Measurements from ENCODE around the gene RAB3A. TPM values are rescaled to one million over a fixed set of nuclear protein-coding genes. Genes with fewer than 3 reads are reported as not detected.
A peak's percentile ranks its signal among the peaks of the same experiment; 100 is the strongest.

Gene RAB3A
- total RNA-seq, 1 experiment from 2014 or later, result 4.0 TPM

DNA sequence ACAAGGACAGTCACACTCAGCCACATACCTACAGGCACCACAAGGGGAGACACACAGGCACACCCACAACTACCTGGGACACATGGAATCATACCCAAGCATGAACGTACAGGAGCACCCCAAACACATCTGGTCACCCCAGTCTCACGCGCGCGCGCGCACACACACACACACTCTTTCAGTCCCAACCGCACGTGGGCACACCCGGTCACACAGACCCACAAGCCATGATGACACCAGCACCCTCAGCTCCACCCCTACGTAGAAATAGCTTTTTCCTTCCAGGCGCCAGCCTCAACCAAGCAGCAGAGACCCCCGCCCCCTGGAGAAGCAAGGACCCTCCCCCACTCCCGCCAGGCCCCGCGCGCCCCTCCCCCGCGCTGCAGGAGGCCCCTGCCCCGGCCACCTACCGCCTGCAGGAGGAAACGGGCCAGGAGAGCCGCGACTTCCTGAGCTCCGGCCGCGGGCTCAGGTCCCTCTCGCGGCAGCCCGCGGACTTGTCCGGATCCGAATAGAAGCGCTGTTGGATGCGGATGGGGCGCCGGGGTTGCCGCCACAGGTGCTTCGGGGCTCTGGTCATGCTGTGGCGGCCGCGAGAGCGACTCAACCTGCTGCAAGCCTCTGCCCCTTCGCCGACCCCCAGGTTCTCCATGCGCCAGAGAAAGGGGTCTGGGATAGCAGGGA is 28.8 kb upstream of the RAB3A start:
- ChIA-PET CTCF (no interaction called here), POLR2A (ENCODE audit: unreplicated experiment) (interaction anchor here (0.6 kb wide), 1 partner anchor 373 kb away, joined by 3 read pairs; no protein-coding TSS in a partner anchor)
- peaks cover 5% of the 10 kb centered on the region for H4K20me1 ChIP-seq (ENCODE audit: insufficient read depth)
- H2AFZ ChIP-seq, result no peak overlapping the region
- no peak overlapping the region for H3K27ac ChIP-seq
- no peaks in the 10 kb centered on the region for H3K36me3 ChIP-seq (ENCODE audit: low read depth)
- H3K4me3 ChIP-seq, result no peak overlapping the region
- no peaks in the 10 kb centered on the region for H3K9me2 ChIP-seq (ENCODE audit: insufficient read depth)
- H3K27me3 ChIP-seq (ENCODE audit: insufficient read depth, low read depth), result no peaks in the 10 kb centered on the region
- DNase-seq, result no peak
- no peaks in the 10 kb centered on the region for H3K79me2 ChIP-seq (ENCODE audit: low read depth)
- peaks cover 5% of the 10 kb centered on the region; the same call in 1 of the 2 replicates for H3K4me1 ChIP-seq (replicated peaks; ENCODE audit: insufficient read depth)
- no peaks in the 10 kb centered on the region for H3K9me3 ChIP-seq (ENCODE audit: insufficient read depth, low read depth)
- no peak overlapping the region for H3K4me2 ChIP-seq
- TF ChIP-seq, protein P1, sequence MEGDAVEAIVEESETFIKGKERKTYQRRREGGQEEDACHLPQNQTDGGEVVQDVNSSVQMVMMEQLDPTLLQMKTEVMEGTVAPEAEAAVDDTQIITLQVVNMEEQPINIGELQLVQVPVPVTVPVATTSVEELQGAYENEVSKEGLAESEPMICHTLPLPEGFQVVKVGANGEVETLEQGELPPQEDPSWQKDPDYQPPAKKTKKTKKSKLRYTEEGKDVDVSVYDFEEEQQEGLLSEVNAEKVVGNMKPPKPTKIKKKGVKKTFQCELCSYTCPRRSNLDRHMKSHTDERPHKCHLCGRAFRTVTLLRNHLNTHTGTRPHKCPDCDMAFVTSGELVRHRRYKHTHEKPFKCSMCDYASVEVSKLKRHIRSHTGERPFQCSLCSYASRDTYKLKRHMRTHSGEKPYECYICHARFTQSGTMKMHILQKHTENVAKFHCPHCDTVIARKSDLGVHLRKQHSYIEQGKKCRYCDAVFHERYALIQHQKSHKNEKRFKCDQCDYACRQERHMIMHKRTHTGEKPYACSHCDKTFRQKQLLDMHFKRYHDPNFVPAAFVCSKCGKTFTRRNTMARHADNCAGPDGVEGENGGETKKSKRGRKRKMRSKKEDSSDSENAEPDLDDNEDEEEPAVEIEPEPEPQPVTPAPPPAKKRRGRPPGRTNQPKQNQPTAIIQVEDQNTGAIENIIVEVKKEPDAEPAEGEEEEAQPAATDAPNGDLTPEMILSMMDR (conservative IDR thresholded peaks at IDR 0.05), result no peak
- no peak for TF ChIP-seq EZH2 (IDR thresholded peaks at IDR 0.05; ENCODE audit: low read depth)
- peaks cover 28% of the 10 kb centered on the region for H3F3A ChIP-seq (ENCODE audit: insufficient read depth, low read depth)
- BruUV-seq (replicated peaks), result no TSS peak
- intact Hi-C loops (cut with micrococcal nuclease; ENCODE audit: unreplicated experiment), result no loop called here

DNA sequence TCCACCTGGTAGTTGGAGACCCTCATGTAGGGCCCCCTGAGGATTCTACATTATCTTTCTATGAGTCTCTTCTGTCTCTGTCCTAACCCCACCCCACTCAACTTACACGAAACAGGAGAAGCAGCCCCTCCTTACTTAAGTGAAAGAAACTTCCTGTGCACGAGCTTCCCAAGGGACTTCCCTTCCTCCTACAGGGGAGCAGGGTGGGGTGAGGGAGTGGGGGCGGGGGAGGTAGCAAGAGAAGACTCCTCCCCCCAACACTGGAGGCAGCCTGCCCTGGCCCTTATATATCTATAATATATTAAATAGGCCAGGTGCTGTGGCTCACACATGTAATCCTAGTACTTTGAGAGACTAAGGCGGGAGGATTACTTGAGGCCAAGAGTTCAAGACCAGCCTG is 27.9 kb upstream of the RAB3A start:
- H3K4me3 ChIP-seq, result no peak overlapping the region
- no peak overlapping the region for H3K27ac ChIP-seq
- no peaks in the 10 kb centered on the region for H3K9me2 ChIP-seq (ENCODE audit: insufficient read depth)
- peaks cover 5% of the 10 kb centered on the region; the same call in 1 of the 2 replicates for H3K4me1 ChIP-seq (replicated peaks; ENCODE audit: insufficient read depth)
- H3K9me3 ChIP-seq (ENCODE audit: insufficient read depth, low read depth), result no peaks in the 10 kb centered on the region
- DNase-seq, result no peak
- CTCF ChIA-PET, result interaction anchor here (0.6 kb wide), 1 partner anchor 21 kb away, joined by 5 read pairs; no protein-coding TSS in a partner anchor
- POLR2A ChIA-PET (ENCODE audit: unreplicated experiment), result interaction anchor here (0.6 kb wide), 1 partner anchor 38 kb away, joined by 12 read pairs; no protein-coding TSS in a partner anchor
- no peaks in the 10 kb centered on the region for H3K79me2 ChIP-seq (ENCODE audit: low read depth)
- H4K20me1 ChIP-seq (ENCODE audit: insufficient read depth), result peaks cover 5% of the 10 kb centered on the region
- no peak overlapping the region for H2AFZ ChIP-seq
- intact Hi-C loops (cut with micrococcal nuclease; ENCODE audit: unreplicated experiment), result no loop called here
- H3K36me3 ChIP-seq (ENCODE audit: low read depth), result no peaks in the 10 kb centered on the region
- no TSS peak for BruUV-seq (replicated peaks)
- H3K27me3 ChIP-seq (ENCODE audit: insufficient read depth, low read depth), result no peaks in the 10 kb centered on the region
- TF ChIP-seq, protein P1 (conservative IDR thresholded peaks at IDR 0.05), result no peak
- TF ChIP-seq EZH2 (IDR thresholded peaks at IDR 0.05; ENCODE audit: low read depth), result no peak
- H3K4me2 ChIP-seq, result no peak overlapping the region
- peaks cover 28% of the 10 kb centered on the region for H3F3A ChIP-seq (ENCODE audit: insufficient read depth, low read depth)

DNA sequence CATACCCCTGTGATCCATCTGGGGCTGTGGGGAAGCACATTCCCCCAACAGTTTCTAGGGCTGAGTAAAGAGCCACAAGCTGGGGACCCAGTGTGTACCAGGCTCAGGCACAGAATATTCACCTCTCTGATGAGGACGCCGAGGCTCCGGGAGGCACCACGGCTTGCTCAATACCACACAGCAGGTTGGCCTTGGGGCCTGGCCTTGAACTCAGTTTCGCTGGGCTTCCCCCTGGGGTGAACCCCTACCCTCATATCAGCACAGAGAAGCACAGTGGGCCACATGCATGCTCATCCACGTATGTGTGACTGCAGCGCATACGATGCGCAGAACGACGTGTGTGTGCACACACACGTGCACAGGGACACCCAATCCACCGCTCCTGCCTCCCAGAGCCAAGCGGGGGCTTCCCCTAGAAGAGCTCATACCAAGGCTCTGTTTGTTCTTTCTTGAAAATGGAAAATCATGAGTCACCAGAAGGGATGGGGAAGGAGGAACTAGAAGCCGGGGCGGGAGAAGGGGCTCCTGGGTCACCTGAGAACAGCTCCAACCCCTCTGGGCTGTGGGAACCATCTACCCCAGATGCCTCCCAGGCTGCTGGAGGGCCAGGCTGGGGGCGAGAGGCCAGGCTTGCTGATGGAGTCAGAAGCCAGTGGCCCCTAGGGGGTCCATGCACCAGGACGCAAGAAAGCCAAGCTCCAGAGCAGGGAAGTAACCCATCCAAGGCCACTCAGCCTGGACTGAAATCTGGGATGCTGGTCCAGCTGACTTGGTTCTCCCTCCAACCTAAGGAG is 27.3 kb upstream of the RAB3A start:
- 0 out of 2 replicates have a peak overlapping the region, but pooled peaks have one; percentile 32 for H3K4me2 ChIP-seq
- no peaks in the 10 kb centered on the region for H3K27me3 ChIP-seq (ENCODE audit: insufficient read depth, low read depth)
- intact Hi-C loops (cut with micrococcal nuclease; ENCODE audit: unreplicated experiment), result no loop called here
- DNase-seq, result no peak
- H3K79me2 ChIP-seq (ENCODE audit: low read depth), result no peaks in the 10 kb centered on the region
- no peak overlapping the region for H3K27ac ChIP-seq
- H3F3A ChIP-seq (ENCODE audit: insufficient read depth, low read depth), result peaks cover 28% of the 10 kb centered on the region
- BruUV-seq (replicated peaks), result no TSS peak
- ChIA-PET POLR2A (ENCODE audit: unreplicated experiment) (interaction anchor here (0.6 kb wide), 1 partner anchor 39 kb away, joined by 12 read pairs; no protein-coding TSS in a partner anchor), CTCF (interaction anchor here (0.6 kb wide), 1 partner anchor 22 kb away, joined by 5 read pairs; no protein-coding TSS in a partner anchor)
- peaks cover 5% of the 10 kb centered on the region; the same call in 1 of the 2 replicates for H3K4me1 ChIP-seq (replicated peaks; ENCODE audit: insufficient read depth)
- no peaks in the 10 kb centered on the region for H3K36me3 ChIP-seq (ENCODE audit: low read depth)
- H3K9me3 ChIP-seq (ENCODE audit: insufficient read depth, low read depth), result no peaks in the 10 kb centered on the region
- H3K9me2 ChIP-seq (ENCODE audit: insufficient read depth), result no peaks in the 10 kb centered on the region
- no peak overlapping the region for H2AFZ ChIP-seq
- peaks cover 5% of the 10 kb centered on the region for H4K20me1 ChIP-seq (ENCODE audit: insufficient read depth)
- H3K4me3 ChIP-seq, result no peak overlapping the region
- TF ChIP-seq EZH2 (IDR thresholded peaks at IDR 0.05; ENCODE audit: low read depth), result no peak
